B cell (primary cell): ENCODE data around the gene ANAPC2. TPM values are rescaled to one million over a fixed set of nuclear protein-coding genes. Genes with fewer than 3 reads are reported as not detected.

ENCODE experiments used
- ATAC-seq: fragments of 200-7000 bp; cut with Tn5 transposase; one replicate; pipeline ENCODE4 v1.10.0; 2021; ENCODE audit warnings: low read depth, mild to moderate bottlenecking, moderate number of reproducible peaks, moderate library complexity
- CTCF ChIA-PET: fragments of 350-600 bp; sonication (Branson Sonifier 250); formaldehyde crosslinking; loops from one replicate; lab custom pipeline; 2021; ENCODE audit warnings: antibody characterized with exemption, inconsistent platforms; lab: Charles Lee
- POLR2A ChIA-PET: fragments of 350-600 bp; sonication (Branson Sonifier 250); formaldehyde crosslinking; loops from one replicate; lab custom pipeline; 2021; ENCODE audit warnings: antibody characterized with exemption; lab: Charles Lee
- DNase-seq: peaks from one replicate; pipeline ENCODE4 v3.0.0; 2013
- H2AFZ ChIP-seq: 2 replicates; pipeline ENCODE4 v1.6.1; 2012; ENCODE audit warnings: mild to moderate bottlenecking, low read depth, low read length; ENCODE audit not compliant: insufficient read depth, poor library complexity, severe bottlenecking
- H3K27ac ChIP-seq, 2 donors: 1 replicate in 1 of 2; 2 replicates in 1 of 2; pipeline ENCODE4 v1.5.1; 2012 to 2013; ENCODE audit warnings: low read length in 2 of 2, mild to moderate bottlenecking in 2 of 2, moderate library complexity in 1 of 2
- H3K27me3 ChIP-seq, 4 experiments: fragments of 200-600 bp in 1 of 4; sonication (generic) in 1 of 4; replicated peaks in 1 of 4; 1 replicate in 2 of 4; 2 replicates in 2 of 4; pipeline versions ENCODE4 v1.6.1 to v1.7.0; 2013 to 2016; ENCODE audit warnings: low read length in 3 of 4, mild to moderate bottlenecking in 2 of 4, mixed read lengths in 1 of 4, moderate library complexity in 1 of 4; ENCODE audit not compliant: insufficient read depth in 4 of 4, control insufficient read depth in 3 of 4; ENCODE audit errors: control extremely low read depth in 1 of 4
- H3K36me3 ChIP-seq, 2 experiments: replicated peaks in 1 of 2; 1 replicate in 1 of 2; 2 replicates in 1 of 2; pipeline versions ENCODE4 v1.6.1 to v1.7.1; 2013; ENCODE audit warnings: low read length in 1 of 2; ENCODE audit not compliant: insufficient read depth in 2 of 2, control insufficient read depth in 1 of 2; ENCODE audit errors: control extremely low read depth in 1 of 2, extremely low read depth in 1 of 2
- H3K4me1 ChIP-seq, 2 donors: fragments of 200-600 bp in 1 of 2; sonication (generic) in 1 of 2; 1 replicate in 1 of 2; 2 replicates in 1 of 2; pipeline versions ENCODE4 v1.5.1 to v1.6.1; 2013 to 2017; ENCODE audit warnings: low read length in 2 of 2; ENCODE audit not compliant: control insufficient read depth in 2 of 2, insufficient read depth in 2 of 2
- H3K4me2 ChIP-seq: replicated peaks from 2 replicates; pipeline ENCODE3; 2012; ENCODE audit warnings: mild to moderate bottlenecking, low read depth, low read length; ENCODE audit not compliant: poor library complexity, severe bottlenecking
- H3K4me3 ChIP-seq, 5 experiments: fragments of 200-600 bp in 1 of 5; sonication (generic) in 1 of 5; 1 replicate in 3 of 5; 2 replicates in 2 of 5; pipeline versions ENCODE4 v1.5.1 to v1.7.0; 2011 to 2016; ENCODE audit warnings: low read length in 4 of 5, mild to moderate bottlenecking in 4 of 5, low read depth in 2 of 5, control low read depth in 1 of 5, moderate library complexity in 1 of 5; ENCODE audit not compliant: insufficient read depth in 1 of 5; ENCODE audit errors: control extremely low read depth in 1 of 5, extremely low read depth in 1 of 5
- H3K79me2 ChIP-seq: fragments of 200-600 bp; sonication (generic); one replicate; pipeline ENCODE4 v1.6.0; 2016; ENCODE audit warnings: low read length; ENCODE audit not compliant: control insufficient read depth, insufficient read depth
- H3K9ac ChIP-seq: fragments of 200-600 bp; sonication (generic); 2 replicates; pipeline ENCODE4 v1.6.1; 2017; ENCODE audit warnings: mild to moderate bottlenecking, low read length, moderate library complexity
- H3K9me3 ChIP-seq, 3 donors: one replicate each; pipeline versions ENCODE4 v1.6.1 to v1.7.1; 2013; ENCODE audit warnings: low read length in 2 of 3; ENCODE audit not compliant: control insufficient read depth in 2 of 3, insufficient read depth in 1 of 3; ENCODE audit errors: control extremely low read depth in 1 of 3
- H4K20me1 ChIP-seq: 2 replicates; pipeline ENCODE4 v1.6.0; 2012; ENCODE audit warnings: mild to moderate bottlenecking, low read length; ENCODE audit not compliant: insufficient read depth, control insufficient read depth, poor library complexity, severe bottlenecking
- H3K27ac Mint-ChIP-seq: one replicate; pipeline ENCODE4 v1.8.0; 2021; ENCODE audit warnings: mixed read lengths
- H3K27me3 Mint-ChIP-seq: one replicate; pipeline ENCODE4 v1.8.0; 2021; ENCODE audit warnings: mixed read lengths
- H3K4me1 Mint-ChIP-seq: one replicate; pipeline ENCODE4 v1.8.0; 2021; ENCODE audit warnings: mixed read lengths
- H3K4me3 Mint-ChIP-seq: one replicate; pipeline ENCODE4 v1.8.0; 2021; ENCODE audit warnings: mixed read lengths
- H3K9me3 Mint-ChIP-seq: one replicate; pipeline ENCODE4 v1.8.0; 2022; ENCODE audit warnings: mixed read lengths; ENCODE audit not compliant: insufficient read depth
- CTCF ChIP-seq: fragments of 200-600 bp; IDR thresholded peaks from one replicate; pipeline ENCODE4 v1.8.0; 2022; ENCODE audit warnings: antibody characterized with exemption, mild to moderate bottlenecking
- EZH2 ChIP-seq: IDR thresholded peaks from 2 replicates; pipeline ENCODE4 v1.6.1; 2012; ENCODE audit warnings: borderline replicate concordance, low read depth, mild to moderate bottlenecking, moderate library complexity, low read length; ENCODE audit not compliant: insufficient read depth, poor library complexity, severe bottlenecking
- WGBS: methylation state at CpG from one replicate; pipeline ENCODE4 v1.1.5; 2013; ENCODE audit warnings: missing lambda C conversion rate; ENCODE audit not compliant: insufficient coverage; 5-methylcytosine and 5-hydroxymethylcytosine counted together
- intact Hi-C: fragments of 100-400 bp; cut with micrococcal nuclease; formaldehyde crosslinking; loops from one replicate; pipeline ENCODE4 v1.10.0; 2022
- polyA plus RNA-seq: library from polyadenylated mRNA; depleted of rRNA; stranded (reverse); fragments of >200 nt; gene quantifications from 2 replicates; pipeline ENCODE4 v1.2.3, GENCODE V29; 2012
- total RNA-seq, 2 donors: library from RNA; stranded (reverse); fragments of 120-200 nt in 1 of 2; gene quantifications; 1 replicate in 1 of 2; 2 replicates in 1 of 2; pipeline versions ENCODE4 v1.2.3 to v1.2.4, GENCODE V29; 2013 to 2022

The ANAPC2 gene
- total and polyA plus RNA-seq, 2 donors (not counting 1 experiment from before 2014, with no cell fraction given), result 121 to 127 TPM

GRCh38 chr9:137221506-137222111, 33.2 kb upstream of the ANAPC2 start:
- no peaks in the 10 kb centered on the region for H3K79me2 ChIP-seq
- H3K27me3 Mint-ChIP-seq, result no peaks in the 10 kb centered on the region
- WGBS, result 11% methylated on average over 61 of the region's 61 CpGs
- H3K4me1 ChIP-seq, result peaks cover 9 to 25% of the 10 kb centered on the region in 2 donors
- no peak for ATAC-seq
- no peaks in the 10 kb centered on the region for H3K9me3 Mint-ChIP-seq
- H3K4me3 ChIP-seq, result peak overlapping the region in 3 of 5 experiments; percentile 11 to 21 (median 14)
- H3K9me3 ChIP-seq, result no peaks in the 10 kb centered on the region
- peak overlapping the region; percentile 58 for H2AFZ ChIP-seq
- H4K20me1 ChIP-seq, result no peaks in the 10 kb centered on the region
- no peak overlapping the region for H3K27ac Mint-ChIP-seq
- no peak for TF ChIP-seq CTCF
- TF ChIP-seq EZH2, result no peak
- peaks cover 12% of the 10 kb centered on the region for H3K4me1 Mint-ChIP-seq
- peak overlapping the region; percentile 95 for H3K4me2 ChIP-seq
- peak; percentile 33 for DNase-seq
- intact Hi-C loops, result loop anchor here (5.0 kb wide), 1 partner anchor 386 kb away; the partner anchor contains the start of gene ARRDC1
- no peak overlapping the region for H3K27ac ChIP-seq
- no peaks in the 10 kb centered on the region for H3K36me3 ChIP-seq
- POLR2A ChIA-PET, result interaction anchor here (2.7 kb wide), 1 partner anchor 16 kb away, joined by 10 read pairs; the partner anchor contains the start of genes NDOR1 and TMEM203
- H3K4me3 Mint-ChIP-seq, result peak overlapping the region; percentile 32
- CTCF ChIA-PET, result interaction anchor here (2.1 to 7.0 kb wide), 2 partner anchors 17 to 103 kb away, joined by 9 to 76 read pairs; partner anchors contain the start of gene TUBB4B
- H3K27me3 ChIP-seq, result peaks cover 0 to 2% (median 0%) of the 10 kb centered on the region in 4 experiments
- H3K9ac ChIP-seq, result peak overlapping the region; percentile 42

GRCh38 chr9:137221095-137221505, 32.7 kb upstream of the ANAPC2 start:
- H3K4me2 ChIP-seq, result peak overlapping the region; percentile 95
- CTCF ChIA-PET, result no interaction called here
- peaks cover 0 to 2% (median 0%) of the 10 kb centered on the region in 4 experiments for H3K27me3 ChIP-seq
- peaks cover 9 to 25% of the 10 kb centered on the region in 2 donors for H3K4me1 ChIP-seq
- TF ChIP-seq CTCF, result no peak
- Mint-ChIP-seq H3K4me1 (peaks cover 12% of the 10 kb centered on the region), H3K27me3 (no peaks in the 10 kb centered on the region), H3K4me3 (peak overlapping the region; percentile 57), H3K27ac (no peak overlapping the region), H3K9me3 (no peaks in the 10 kb centered on the region)
- POLR2A ChIA-PET, result no interaction called here
- H3K27ac ChIP-seq, result no peak overlapping the region
- no peaks in the 10 kb centered on the region for H3K36me3 ChIP-seq
- no peaks in the 10 kb centered on the region for H3K79me2 ChIP-seq
- H2AFZ ChIP-seq, result no peak overlapping the region
- ATAC-seq, result no peak
- no peak overlapping the region for H3K9ac ChIP-seq
- H3K9me3 ChIP-seq, result no peaks in the 10 kb centered on the region
- H3K4me3 ChIP-seq, result no peak overlapping the region
- DNase-seq, result no peak
- H4K20me1 ChIP-seq, result no peaks in the 10 kb centered on the region
- intact Hi-C loops, result loop anchor here (5.0 kb wide), 1 partner anchor 386 kb away; the partner anchor contains the start of gene ARRDC1
- WGBS, result 97% methylated on average over 6 of the region's 14 CpGs
